ENCODE results near the gene DOCK1.

DOCK1 gene

GRCh38 chr10:127414024-127414423, 508.8 kb downstream of the DOCK1 start:
- no peak for DNase-seq

GRCh38 chr10:127415116-127415515, 509.9 kb downstream of the DOCK1 start:
- no peak for DNase-seq

DNA sequence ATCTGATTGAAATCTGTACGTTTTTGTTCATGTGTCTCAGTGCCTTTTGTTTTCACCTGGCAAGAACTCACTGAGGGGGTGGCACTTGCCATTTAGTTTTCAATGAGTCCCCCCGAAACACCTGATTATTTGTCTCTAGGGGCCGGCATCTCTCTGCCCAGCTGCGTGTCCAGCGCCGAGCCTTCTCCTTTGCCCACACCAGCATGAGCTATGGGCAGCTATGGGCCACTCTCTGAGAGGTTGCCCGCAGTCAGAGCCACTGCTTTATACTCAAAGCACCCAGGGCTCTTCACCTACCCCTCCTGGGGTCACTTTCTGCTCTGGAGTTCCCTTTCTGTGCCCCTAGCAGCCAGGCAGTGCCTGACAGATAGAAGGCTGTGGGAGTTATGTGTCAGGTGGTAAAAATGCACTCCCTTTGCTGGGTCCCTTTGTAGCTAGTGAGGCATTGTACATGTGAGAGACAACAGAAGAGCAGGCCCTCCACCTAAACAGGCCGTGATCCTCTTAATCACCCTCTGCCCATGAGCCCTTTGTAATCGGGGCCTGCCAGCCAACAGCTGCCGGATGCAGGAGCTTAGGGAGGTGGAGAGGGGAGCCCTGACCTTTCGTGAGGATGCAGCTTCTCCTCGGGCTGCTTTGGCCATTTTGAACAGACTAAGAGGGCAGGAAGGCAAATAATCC, 510.8 kb downstream of the DOCK1 start:
- DNase-seq = no peak

GRCh38 chr10:127417031-127417430, 511.8 kb downstream of the DOCK1 start:
- DNase-seq = no peak

GRCh38 chr10:127417686-127418401, 512.6 kb downstream of the DOCK1 start:
- no peak for DNase-seq

DNA sequence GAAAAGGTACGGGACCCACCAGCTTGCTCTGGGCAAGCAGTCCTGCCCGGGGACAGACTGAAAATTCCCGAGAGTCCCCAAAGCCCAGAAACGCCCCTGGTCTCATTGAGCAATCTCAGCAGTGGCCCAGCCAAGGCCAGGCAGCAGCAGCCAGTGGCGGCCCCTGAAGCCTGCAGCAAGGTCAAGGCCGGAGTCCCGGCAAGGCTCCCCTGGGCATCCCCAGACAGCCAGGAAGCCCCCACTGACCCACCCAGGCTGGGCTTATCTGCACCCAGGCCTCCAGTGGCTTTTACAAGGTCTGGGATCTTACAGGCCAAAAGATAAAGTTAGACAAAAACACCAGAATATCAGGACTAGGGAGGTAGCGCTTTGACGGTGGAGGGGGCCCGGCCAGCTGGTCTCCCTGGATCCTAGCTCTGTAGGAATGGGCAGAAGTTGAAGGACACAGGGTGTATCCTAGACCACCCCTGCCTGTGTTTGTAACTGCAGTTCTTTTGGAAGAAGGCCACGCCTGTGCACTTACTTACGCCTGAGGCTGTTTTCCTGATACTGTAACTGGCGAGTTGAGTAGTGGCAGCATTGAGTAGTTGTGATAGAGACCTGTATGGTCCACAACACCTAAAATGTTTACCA, 513.4 kb downstream of the DOCK1 start:
- DNase-seq = no peak

DNA sequence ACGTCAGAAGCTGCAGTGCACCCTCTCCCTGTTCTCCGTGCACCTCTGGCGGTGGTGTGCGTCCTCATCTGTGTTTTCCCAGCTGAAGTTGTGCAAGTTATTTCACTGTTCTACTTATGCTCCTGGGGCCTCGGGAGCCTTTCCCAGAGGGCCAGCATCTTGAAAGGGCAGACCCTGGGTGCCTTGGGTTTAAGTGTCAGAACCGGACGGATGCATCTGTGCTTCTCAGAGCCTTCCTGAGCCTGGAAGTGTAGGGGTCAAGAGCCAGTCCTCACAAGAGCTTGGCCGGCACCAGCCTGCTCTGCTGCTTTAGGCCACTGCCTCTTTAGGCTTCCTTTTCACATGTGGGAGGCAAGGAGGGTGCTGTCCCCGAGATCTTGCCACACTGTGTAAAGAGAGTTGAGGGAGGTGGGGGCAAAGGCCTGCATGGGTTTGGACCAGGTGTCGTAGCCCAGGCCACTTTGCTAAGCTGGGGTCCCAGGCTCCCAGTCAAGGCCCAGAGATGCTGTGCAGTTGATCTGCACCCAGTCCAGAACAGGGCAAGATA, 515.0 kb downstream of the DOCK1 start:
- no peak for DNase-seq

DNA sequence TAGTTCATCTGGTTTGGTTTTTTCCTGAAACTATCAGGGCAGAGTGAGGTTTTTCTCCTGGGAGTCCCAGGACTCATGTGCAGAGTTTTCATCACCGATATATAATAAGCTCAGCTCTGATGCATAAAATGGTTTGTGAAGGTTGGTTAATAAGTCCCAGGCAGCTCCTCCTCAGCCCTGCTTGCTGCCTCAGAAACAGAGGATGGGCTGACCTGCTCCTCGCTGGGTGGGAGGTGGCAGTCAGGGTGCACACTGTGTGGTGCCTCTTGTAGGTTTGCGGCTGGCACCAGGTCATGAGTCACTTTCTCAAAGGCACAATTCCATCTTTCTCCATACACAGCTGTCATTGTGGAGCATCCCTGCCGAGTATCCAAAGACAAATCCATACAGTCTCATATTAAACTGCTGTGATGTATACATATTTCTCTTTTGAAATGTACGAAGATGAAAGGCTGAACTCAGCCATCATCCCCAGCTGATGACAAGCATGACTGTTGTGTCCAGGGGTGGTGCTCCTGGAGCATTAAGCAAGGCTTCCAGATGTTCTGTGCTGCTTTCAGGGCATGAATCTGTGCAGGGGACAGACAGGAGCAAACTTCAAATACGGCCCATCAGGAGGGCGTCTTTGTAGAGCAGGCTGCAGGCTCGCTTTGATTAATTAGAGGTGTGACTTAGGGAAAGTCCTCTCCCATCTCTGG, 518.1 kb downstream of the DOCK1 start:
- DNase-seq = no peak

DNA sequence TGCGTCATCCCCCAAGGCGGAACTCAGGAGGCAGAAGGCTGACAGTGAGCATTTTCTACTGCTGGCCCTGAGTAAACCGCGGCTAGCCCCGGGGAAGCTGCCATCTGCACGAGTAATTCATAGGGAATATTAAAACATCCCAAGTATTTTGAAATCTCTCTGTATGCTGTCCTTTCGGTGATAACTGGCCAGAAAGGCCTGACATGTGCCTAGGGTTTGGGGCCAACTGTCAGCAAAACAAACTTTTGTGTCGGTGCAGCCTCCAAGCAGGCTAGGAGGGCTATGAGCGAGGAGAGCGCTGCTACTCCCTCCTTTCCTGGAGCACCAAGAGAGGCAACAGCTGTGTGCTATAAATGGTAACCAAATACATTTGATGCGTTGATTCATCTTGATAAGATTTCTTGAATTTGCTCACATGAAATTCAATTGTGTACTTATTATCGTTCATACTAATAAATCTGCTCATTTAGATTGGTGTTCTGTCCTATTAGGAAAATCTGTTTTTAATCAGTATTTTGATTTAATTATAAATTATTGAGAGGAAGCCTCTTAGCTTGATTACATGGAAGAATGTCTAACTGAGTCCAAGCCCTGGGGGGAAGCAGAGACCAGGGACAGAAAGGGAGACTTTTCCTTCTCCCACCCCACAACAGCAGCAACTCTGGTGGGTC, 519.5 kb downstream of the DOCK1 start:
- DNase-seq = no peak

DNA sequence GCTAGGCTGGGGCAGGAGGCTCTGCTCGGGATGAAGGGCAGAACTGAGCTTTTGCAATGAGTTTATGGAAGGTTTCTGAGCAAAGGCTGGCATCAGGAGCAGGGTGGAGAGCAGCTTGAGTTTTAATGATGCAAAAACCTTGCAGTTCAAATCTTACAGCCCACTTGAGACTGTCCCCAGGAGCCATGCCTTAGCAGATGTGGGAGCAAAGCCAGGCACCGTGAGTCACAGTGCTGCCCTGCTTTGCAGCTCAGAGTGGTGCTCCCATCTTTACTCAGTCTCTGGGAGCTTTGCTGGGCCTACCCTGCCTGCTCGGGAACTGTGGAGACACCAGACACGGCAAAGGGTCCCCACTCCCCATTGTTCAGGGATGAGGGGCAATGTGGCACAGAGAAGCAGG, 521.5 kb downstream of the DOCK1 start:
- DNase-seq = no peak

GRCh38 chr10:127427926-127428325, 522.7 kb downstream of the DOCK1 start:
- no peak for DNase-seq

- DNase-seq = no peak
Measured at GRCh38 chr10:127428385-127428980, 523.3 kb downstream of the DOCK1 start.

DNA sequence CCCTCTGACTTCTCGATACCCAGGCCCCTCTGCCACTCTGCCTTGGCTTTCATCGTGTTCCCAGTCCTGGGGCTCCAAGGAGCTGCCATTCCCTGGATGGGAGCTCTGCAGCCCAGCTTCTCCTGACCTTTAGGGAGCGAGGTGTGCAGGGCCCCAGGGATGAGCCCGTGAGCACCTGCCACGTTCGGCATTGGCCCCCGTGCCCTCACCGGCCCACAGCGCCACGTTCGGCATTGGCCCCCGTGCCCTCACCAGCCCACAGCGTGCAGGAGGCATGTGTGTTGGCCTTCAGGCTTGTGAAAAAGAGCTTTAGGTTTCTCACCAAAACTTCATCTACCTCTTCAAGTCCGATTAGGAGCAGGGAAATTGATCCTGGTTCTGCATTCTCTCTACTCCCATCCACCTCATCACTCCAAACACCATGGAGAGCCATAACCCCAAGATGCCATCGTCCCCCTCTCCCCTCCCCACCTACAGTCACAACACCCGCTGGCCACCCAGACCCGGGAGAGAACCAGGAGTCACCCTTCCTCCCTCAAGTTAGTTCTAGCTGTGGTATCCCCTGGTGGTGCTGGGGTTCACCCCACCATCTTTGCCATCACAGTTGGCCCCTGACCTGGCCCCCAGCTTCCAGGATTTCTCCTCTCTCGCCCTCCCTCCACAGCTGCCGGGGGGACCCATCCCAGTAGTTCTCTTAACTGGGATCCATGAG, 524.5 kb downstream of the DOCK1 start:
- DNase-seq = no peak

- DNase-seq = no peak
Measured at GRCh38 chr10:127431525-127431924, 526.3 kb downstream of the DOCK1 start.

DNA sequence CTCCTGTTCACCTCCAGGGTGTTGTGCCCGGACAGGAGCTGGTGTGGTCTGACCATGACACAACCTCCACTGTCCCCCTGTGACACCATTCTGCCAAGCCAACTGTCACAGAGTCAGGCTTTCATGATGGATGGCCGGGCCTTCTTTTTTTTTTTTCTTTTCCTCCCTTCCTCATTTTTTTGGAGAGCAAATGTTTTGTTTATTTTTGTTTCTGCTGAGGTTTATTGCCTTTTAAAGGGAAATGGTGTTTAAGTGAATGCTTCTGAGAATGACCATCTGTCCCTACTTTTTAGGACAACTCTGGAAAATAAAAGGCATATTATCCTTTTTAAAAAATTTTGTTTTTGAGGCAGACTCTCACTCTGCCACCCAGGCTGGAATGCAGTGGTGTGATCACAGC, 528.8 kb downstream of the DOCK1 start:
- no peak for DNase-seq

DNA sequence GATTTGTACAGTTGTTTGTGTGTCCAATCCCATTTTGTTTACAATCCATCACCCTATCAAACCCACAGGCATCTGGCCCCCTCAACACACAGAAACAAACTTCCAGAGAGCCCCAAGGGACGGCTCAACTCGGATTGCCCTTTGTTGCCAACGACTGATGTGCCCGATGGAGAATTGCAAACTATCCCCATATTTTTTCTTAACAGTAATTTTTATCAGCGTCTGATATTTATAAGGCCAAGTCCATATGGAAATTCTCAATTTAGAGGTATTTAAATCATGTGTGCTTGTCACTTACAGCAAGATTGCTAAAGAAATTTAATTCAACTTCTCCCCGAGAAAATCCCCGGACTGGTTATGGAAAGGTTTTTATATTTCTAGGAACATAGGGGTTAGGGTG, 530.0 kb downstream of the DOCK1 start:
- DNase-seq = no peak

GRCh38 chr10:127440371-127440770, 535.1 kb downstream of the DOCK1 start:
- DNase-seq = no peak

- no peak for DNase-seq
Measured at GRCh38 chr10:127441350-127442219, 536.4 kb downstream of the DOCK1 start.

DNA sequence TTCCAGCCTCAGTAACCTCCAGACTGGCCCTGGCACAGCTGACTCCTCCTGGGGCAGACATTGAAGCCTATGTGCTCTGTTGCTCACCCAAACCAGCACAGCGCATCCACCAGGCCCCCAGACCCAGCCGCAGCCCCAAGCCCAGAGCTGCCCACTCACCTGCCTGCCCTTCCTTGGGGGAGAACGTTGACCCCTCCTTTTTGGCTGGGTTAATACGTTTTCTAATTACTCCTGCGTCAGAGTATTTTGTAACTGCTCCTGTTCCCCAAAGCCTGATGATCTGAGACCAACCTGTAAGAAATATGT, 536.9 kb downstream of the DOCK1 start:
- no peak for DNase-seq

DNA sequence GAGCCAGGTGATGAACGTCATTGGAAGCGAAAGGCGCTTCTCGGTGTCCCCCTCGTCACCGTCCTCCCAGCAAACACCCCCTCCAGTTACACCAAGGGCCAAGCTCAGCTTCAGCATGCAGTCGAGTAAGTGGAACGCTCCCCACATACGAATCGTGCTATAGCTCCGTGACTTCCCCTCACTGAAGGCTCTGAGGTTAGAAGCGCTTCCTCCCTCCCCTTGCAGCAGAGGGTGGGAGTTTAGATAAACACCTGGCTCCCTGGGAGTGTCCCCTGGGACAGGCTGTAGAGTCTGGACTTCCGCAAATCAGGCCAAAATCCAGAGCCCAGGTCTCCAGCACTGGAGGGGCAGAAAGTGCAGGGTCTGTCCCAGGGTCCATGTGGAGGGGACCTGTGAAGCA, 538.9 kb downstream of the DOCK1 start:
- DNase-seq = no peak

- DNase-seq = no peak
Measured at GRCh38 chr10:127447197-127447596, 542.0 kb downstream of the DOCK1 start.

Measured in eye (tissue), 1 donor.